Skeletal muscle cell (primary cell): ENCODE results near the gene TTC31.
"Not testable (repeated sequence)": the region's sequence is repeated elsewhere in the genome, so short reads cannot be mapped to it uniquely, and the experiment has no call there.

Experiments used
- DNase-seq: peaks from one replicate; pipeline ENCODE4 v3.0.0-alpha.2; 2010; ENCODE audit warnings: low read depth
- H3K4me3 ChIP-seq: 2 replicates; pipeline ENCODE4 v1.5.1; 2011; ENCODE audit warnings: low read depth, mild to moderate bottlenecking, control low read depth, low read length, moderate library complexity

The TTC31 gene

DNA sequence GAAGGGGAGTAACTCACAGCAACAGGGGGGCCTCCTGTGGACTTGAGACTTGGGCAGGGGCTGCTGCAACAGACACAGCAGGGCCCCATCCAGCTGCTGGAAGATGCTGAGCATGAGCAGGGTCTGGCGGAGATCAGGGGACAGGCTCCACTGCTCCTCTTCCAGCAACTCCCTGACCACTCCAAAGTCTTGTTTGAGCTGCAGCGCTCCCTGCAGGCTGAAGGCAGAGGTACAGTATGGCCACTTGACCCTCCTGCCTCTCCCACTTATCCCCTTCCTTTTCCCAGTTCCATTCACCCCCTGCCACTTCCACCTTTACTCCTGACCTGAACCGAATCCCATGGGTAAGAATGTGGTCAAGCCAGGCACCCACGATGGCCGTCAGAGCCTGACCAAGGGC lies 8.0 kb upstream of the TTC31 start:
- DNase-seq = no peak

DNA sequence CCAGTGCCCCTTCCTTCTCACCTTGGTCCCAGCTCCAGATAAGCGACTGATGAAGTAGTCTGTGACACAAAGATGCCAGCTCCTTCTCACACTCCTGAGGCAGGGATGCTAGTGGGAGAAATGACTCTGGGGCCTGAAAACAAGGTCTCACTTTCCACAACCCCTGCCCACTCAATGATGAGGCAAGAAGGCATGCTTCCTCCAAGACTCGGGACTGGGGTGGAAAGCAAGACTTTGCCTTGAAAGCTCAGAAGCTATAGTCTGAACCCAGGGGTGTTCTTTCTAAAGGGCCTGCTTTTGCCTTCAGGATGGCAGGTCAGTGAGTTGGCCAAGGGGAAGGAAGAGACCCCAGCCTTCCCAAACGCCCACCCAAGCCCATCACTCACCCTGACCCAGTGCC lies 1.4 kb upstream of the TTC31 start:
- DNase-seq = no peak
- peak overlapping the region; percentile 90 for H3K4me3 ChIP-seq

More for the DNA sequence above, 8.0 kb upstream of the TTC31 start:
- H3K4me3 ChIP-seq = no peak overlapping the region

DNA sequence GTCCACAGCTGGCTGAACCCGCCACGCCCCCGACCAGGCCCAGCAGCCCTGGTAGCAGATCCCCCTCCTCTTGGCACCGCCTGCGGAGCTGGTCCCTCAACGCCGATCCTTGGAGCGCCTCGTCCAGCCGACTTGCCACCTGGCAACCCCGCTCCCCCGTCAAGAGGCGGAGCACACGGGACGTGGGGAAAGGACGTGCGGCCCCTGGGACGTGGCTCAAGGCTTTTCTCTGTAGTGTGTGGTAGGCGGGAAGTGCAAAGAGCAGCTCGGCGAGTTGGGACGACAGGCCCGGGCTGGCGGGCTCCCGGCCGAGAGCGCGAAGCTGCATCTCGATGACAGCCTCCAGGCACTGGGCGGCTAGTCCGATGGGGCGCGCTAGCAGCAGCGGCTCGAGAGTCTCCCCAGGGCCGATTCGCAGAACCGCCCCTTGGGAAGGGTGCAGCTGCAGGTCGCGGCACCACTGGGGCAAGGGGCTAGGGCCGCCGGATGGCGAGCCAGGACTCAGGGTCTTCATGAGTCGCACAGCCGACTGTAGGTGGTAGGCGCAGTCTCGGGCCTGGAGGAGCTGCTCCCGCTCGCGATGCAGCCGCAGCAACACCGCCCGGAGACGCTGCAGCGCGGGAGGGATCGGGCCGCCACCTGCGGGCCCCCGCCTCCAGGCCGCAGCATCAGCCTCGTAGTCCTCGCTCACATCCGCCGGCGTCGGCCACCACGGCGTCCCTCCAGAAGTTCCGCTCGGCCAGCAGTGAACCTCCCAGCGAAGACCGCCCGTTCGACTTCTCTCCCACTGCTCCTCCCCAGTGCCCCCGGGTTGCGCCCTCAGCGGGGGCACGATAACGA lies 700 bp upstream of the TTC31 start:
- peak overlapping the region; percentile 90 for H3K4me3 ChIP-seq
- DNase-seq = no peak

DNA sequence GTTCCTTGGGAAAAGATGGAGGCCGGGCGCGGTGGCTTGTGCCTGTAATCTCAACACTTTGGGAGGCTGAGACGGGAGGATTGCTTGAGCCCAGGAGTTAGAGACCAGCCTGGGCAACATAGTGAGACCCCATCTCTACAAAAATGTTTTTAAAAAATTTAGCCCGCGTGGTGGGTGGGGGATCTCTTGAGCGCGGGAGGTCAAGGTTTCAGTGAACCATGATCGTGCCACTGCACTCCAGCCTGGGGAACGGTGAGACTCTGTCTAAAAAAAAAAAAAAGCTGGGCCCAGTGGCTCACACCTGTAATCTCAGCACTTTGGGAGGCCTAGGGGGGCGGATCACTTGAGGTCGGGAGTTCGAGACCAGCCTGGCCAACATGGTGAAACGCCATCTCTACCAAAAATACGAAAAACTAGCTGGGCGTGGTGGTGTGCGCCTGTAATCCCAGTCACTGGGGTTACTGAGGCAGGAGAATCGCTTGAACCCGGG lies 839 bp downstream of the TTC31 start:
- not testable (repeated sequence) for DNase-seq
- peak overlapping the region; percentile 90 for H3K4me3 ChIP-seq

DNA sequence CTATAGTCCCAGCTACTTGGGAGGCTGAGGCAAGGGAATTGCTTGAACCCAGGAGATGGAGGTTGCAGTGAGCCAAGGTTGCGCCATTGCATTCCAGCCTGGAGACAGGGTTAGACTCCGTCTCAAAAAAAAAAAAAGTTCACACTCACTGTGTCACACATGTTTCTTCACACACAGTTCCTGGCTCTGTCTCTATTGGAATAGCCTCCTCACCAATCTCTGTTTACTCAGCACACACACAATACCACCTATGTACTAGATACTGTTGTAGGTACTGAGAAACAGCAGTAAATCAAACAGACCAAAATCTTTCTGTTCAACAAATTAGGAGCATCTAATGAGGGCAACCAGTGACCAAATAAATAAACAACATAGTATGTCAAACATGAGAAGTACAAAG lies 3.3 kb downstream of the TTC31 start:
- no peak for DNase-seq
- H3K4me3 ChIP-seq = no peak overlapping the region

DNA sequence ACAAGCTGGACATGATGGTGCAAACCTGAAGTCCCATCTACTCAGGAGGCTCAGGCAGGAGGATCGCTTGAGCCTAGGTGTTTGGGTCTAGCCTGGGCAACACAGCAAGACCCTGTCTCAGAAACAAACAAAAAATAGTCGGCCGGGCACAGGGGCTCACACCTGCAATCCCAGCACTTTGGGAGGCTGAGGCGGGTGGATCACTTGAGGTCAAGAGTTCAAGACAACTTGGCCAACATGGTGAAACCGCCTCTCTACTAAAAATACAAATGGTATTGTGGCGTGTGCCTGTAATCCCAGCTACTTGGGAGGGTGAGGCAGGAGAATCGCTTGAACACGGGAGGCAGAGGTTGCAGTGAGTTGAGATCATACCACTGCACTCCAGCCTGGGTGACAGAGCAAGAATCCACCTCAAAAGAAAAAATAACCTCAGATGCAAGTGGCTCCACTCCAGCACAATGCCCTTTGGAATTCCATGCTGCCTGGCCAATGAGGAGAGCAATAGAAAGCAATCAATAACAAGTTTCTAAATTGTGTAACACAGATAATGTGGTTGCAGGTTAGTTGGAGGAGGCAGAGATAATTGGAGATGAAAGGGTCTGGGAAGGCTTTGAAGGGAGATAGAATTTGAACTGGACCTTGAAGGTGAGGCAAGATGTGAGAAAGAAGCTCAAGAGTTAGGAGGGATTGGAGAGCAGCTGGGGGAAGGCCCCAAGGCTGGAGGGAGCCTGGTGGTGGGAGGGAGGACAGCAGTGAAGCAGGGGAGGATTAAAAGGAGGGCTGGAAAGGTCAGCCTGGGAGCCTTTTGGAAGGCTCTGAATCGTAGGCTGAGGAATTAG lies 6.0 kb downstream of the TTC31 start:
- no peak overlapping the region for H3K4me3 ChIP-seq
- DNase-seq = no peak

DNA sequence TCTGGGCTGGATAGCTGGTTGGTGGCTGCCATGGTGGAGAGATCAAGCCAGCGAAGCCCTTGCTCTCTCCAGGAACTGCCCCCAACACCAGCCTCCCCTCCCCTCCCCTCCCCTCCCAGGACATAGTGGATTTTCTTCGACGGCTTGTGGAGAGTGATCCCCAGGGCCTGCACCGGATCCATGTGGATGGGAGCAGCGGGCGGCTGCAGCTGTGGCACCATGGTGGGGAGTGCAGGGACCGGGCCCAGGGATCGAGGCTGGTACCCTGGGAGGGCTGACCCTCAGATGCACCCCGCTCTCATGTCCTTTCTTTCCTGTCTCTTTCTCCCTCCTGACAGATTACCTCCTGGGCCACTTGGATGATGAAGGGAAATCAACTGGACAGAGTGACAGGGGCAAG lies 7.0 kb downstream of the TTC31 start:
- DNase-seq = no peak
- no peak overlapping the region for H3K4me3 ChIP-seq

DNA sequence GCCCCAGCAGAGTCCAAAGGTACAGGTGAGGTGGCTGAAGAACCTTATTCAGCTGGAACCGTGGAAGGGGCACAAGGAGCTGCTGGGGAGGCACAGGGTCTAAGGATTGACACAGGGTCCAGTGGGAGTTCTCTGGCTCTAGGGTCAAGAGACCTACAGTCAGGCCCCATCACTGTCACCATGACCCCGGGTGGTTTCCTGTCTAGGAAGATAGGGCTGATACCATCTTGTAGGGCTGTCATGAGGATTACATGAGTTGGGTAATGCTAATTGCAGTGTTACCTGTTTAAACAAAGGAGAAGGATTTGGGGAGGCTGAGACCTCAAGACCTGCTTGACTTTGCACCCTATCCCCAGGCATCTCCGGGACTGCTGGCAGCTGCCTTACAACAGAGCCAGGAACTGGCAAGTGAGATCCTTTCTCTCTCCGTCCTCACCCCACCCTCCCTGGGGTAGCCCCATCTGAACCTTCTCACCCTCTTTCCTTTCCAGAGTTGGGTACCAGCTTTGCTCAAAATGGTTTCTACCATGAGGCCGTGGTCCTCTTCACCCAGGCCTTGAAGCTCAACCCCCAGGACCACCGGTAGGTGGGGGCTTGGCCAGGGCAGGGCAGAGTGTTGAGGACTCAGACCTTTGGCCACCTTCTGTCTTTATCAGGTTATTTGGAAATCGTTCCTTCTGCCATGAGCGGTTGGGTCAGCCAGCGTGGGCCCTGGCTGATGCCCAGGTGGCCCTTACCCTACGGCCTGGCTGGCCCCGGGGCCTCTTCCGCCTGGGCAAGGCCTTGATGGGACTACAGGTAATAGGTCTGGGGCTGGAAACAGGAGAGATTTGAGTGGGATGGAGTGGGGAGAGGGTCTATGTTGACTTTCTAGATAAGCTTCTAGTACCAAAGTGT lies 9.0 kb downstream of the TTC31 start:
- H3K4me3 ChIP-seq = no peak overlapping the region
- DNase-seq = no peak

DNA sequence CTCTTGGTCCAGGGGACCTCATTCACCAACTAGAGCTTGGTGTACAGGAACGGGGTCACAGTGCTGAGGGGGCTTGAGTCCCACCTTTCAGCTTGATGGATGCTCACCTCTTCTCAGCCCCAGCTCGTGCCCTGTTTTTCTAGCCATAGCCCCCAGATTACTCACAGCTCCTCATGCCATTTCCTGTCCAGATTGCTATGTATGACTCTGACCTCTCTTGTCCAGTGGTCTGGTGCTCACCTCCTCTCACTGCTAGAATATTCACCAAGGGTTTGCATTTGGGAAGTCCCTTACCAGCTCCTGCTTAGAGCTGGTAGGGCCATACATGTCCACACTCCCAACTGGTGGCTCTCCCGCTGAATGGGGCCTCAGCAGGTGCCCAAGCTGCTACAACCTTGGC lies 10.7 kb downstream of the TTC31 start:
- DNase-seq = no peak
- no peak overlapping the region for H3K4me3 ChIP-seq

DNA sequence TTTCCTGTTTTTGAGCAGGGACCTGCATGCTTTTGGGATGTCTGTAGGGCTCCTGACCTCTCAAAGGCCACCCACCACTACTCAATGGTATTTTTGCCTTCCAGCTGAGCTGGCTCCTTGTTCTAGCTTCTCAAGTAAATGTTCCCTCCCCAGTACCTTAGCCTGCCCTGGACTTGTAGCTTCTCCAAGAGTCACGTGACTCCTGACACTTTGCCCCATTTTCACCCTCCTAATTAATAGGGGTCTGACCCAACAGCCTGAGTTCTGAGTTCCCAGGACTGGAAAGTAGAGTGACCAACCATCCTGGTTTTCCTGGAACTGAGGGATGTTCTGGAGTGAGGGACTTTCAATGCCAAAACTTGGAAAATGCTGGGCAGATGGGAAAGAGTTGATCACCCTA lies 12.6 kb downstream of the TTC31 start:
- no peak overlapping the region for H3K4me3 ChIP-seq
- DNase-seq = no peak

DNA sequence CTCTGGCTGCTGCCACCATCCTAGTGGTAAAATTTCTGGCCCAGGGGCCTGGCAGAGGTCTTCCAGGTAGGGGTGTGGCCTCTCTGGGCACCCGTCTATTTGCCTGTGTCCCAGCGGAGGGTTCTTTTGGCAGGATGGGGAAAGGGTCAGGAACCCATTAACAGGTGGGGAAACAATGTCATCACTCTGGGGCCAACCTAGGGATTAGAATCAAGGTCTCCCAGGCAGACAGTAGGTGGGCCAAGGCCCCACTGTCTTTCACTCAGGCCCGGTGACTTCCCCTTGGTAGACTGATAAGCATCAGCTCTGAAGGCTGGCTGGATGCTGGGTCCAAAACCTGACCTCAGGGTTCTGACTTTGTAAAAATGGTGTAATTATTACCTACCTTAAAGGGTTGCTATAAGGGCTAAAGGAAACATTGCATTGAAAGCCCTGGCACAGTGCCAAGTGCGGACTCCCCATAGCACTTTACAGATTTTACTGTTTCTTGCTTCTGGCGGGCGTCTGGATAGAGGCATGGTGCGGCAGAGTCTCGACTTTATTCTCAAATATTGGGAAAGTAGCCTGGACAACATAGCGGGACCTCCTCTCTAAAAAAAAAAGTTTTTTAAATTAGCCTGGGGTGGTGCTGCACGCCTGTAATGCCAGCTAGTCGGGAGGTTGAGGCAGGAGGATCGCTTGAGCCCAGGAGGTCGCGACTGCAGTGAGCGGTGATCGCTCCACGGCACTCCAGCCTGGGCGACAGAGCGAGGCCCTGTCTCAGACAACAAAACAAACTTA lies 14.3 kb downstream of the TTC31 start:
- H3K4me3 ChIP-seq = no peak overlapping the region
- DNase-seq = no peak

DNA sequence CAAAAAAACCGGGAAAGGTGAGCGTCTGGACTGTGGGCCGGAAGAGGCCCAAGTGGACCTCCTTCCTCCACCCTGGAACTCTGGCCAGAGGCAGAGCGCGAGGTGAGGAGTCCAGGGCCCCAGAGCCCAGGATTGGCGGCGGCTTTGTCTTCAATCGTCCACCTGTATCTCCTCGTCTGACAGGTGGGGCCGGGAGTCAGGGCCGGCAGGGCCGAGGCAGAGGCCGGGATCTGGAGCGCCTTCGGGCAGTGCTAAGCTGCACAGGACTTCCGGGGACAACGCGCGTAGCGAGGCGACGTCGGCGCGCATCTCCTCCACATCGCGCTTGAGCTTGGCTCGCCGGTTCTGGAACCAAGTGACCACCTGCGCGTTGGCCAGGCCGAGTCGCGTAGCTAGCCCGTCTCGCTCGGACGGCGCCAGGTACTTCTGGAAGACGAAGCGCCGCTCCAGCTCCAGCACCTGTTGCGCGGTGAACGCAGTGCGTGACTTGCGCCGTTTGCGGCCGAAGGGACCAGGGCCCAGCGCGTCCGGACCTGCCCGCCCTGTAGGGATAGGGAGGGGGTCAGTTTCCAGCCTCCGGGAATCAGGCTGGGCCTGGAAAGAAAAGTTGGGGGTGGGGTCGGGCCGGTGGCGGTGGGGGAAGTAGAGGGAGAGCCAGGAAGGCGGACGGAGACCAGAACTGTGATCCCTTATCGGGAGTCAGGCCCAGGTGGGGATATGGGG lies 15.1 kb downstream of the TTC31 start:
- H3K4me3 ChIP-seq = peak overlapping the region; percentile 41
- DNase-seq = no peak

DNA sequence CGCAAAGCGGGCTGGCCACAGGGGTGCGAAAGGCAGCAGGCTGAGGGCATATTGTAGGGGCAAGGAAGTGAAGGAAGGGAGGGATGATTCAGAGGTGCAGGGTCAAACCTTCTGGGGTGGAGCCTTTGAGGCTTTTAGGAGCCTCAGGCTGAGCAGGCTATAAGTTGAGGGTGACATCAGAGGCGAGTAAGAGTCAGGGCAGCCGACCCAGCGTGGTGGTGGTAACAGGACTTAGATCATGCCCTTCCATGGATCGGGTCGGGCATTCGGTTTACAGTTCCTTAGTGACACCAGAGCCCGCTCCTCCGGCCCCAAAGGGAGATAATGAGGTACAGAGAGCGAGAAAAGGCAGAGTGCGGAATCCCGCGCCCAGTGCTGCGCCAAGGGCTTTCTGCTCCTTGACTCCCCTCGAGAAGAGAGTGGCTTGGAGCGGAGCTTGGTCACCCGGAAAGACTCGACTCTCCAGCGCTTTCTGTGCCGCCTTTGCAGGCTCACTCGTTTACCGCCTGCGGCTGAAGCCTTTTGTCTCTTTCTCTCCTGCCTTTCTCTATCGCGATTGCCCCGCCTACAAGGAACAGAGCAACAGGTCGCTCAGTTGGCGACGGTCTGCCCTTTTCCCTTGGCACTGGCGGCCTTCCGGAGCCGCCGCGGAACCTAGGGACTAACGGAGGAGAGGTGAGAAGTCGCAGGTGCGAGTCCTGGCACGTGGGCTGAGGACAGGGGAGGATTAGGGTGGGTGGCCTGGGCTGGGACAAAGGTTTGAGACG lies 15.8 kb downstream of the TTC31 start:
- DNase-seq = no peak
- peak overlapping the region; percentile 41 for H3K4me3 ChIP-seq

DNA sequence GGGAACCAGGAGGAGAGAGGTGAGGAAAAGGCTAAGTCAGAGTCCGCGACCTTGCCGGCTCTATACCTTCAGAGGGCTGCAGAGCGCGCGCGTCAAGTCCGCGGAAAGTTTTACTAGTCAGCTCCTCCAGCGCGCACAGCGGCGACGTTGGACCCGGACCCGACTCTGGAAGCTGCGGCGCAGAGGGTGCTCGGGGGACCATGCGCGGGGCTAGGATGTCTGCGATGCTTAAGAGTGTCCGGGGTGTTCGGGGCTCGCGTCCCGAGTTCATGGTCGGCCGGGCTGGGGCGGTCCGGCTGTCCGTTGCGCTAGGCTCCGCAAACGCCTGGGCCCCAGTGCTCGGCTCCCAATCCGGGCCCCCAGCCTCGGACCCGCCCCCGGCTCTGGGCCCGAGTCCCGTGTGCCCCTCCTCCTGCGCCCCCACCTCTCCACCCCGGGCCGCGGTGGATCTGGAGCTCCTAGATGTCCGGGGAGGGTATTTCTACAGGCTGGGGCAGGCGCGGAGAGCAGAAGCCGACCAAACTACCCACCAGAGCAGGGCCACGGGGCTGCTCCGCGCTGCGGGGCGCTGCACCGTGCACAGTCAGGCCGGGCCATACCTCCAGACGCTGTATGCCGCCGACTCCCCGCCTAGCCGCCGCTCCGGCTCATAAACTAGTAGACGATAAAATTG lies 16.5 kb downstream of the TTC31 start, which contains the start of gene LBX2:
TSS of gene LBX2 (minus strand) at position 337 of the 673 bp plus-strand sequence. CDS start at position 271, 66 bp downstream.
- DNase-seq = no peak

DNA sequence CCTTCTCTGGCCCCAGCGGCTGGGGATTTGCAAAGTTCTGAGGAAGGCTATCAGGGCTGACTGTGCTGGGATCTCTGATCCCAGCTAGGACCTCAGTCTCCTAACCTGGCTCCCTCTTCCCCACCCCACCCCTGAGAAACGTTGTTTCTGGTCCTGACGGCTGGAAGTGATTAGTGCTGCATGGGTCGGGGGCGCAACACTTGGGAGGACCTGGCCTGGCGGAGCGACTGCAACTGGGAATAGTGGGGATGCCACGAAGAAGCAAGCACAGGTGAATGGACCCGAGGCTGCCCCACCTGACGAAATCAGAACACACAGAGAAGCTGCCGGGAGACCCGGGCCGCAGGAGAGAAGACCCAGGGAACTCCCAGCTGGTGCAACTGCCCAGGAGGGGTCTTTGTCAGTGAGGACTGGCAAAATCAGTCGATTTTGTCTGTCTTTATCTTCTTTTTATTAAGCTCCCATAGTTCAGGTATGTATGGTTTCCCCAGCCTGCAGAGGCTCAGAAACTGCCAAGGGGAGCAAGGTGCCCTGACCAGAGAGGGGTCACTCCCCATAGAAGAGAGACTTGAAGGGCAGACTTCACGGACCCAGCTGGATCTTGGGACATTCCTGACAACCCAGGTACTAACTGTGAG lies 17.2 kb downstream of the TTC31 start:
- H3K4me3 ChIP-seq = peak overlapping the region; percentile 41

More for the DNA sequence above, 16.5 kb downstream of the TTC31 start, which contains the start of gene LBX2:
- H3K4me3 ChIP-seq = peak within 1 kb of the TSS; percentile 41

DNA sequence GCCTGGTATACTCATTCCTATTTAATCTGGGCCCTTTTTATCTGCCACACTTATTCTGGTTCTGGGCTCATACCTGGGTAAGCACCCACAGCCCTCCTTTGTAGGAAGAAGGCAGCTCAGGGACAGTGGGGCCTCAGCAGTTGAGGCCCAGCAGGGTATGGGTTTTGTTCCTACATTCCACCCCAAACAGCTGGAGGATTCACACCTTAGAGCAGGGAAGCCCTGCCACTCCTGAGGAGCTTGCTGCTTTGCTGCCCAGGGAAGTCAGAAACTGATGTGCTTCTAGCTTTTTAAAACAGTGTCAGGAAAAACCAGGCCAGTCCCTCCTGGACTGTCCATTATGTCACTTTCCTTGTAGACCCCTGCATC lies 17.7 kb downstream of the TTC31 start:
- DNase-seq = no peak
- no peak overlapping the region for H3K4me3 ChIP-seq

More for the DNA sequence above, 17.2 kb downstream of the TTC31 start:
- no peak for DNase-seq
